Ecto neural progenitor cell (in vitro differentiated cells): ENCODE results near the gene SARDH.

Experiments used
- DNase-seq: peaks from one replicate; pipeline ENCODE4 v3.0.0-alpha.2; 2018; ENCODE audit warnings: low spot score

Gene SARDH

GRCh38 chr9:133669182-133669801 is 68.9 kb downstream of the SARDH start:
- DNase-seq, result no peak

DNA sequence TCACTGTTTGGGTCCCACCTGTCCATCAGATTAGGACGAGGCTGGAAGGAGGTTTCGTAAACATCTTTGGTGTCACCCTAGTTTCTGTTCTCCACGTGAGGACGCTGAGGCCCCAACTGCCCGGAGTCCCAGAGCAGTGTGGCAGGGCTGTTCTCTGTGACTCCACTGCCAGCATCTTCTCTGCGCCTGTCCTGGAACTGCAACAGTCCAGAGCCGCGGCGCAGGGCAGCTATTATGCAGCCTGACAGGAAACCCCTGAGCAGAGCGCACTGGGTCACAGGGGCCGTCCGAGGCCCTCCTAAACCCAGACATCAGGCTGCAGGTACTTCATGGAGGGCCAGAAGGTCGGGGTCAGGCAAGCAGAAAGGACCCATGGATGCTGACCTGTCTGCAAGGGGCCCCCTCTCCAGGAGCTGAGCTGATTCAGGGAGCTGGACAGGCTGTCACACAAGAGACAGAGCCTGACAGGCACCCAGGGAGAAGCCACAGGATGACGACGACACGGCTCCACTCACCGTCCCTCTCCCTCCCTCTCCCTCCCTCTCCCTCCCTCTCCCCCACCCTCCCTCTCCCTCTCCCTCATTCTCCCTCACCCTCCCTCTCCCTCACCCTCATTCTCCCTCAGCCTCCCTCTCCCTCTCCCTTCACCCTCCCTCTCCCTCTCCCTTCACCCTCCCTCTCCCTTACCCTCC is 70.2 kb downstream of the SARDH start:
- DNase-seq, result no peak

DNA sequence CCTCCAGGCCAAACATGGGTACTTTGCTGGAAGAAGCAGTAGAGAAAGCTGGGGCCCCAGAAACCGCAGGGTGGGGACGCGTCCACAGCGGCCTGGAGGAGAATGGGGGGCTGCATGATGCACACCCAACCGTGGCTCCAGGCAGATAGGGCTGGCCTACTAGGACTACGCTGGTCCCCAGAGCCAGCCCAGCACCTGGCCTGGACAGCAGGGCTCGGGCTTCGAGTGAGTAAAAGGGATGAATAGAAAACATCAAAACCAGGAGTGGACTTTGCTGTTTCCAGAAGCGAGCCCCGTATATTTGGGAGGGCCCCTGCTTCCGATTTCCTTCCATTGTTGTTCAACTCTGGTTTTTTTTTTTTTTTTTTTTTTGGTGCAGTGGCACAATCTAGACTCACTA is 71.3 kb downstream of the SARDH start:
- DNase-seq, result no peak

DNA sequence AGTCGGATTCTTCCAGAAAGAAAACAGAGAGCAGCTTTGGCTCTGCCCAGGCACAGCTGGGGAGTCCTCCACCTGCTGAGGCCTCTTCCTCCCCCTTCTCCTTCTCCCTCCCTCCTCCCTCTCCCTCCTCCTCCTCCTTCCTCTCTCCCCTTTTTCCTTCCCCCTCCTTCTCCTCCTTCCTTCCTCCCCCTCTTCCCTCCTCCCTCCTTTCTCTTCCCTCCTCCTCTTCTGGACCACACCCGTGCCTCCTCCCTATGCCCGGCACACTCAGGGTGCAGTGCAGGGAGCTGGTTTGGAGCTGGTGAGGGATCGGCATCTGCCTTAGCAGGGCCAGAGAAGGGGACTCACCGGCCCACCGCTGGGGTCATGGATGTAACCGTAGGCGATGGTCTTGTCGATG is 71.8 kb downstream of the SARDH start:
- DNase-seq, result no peak

DNA sequence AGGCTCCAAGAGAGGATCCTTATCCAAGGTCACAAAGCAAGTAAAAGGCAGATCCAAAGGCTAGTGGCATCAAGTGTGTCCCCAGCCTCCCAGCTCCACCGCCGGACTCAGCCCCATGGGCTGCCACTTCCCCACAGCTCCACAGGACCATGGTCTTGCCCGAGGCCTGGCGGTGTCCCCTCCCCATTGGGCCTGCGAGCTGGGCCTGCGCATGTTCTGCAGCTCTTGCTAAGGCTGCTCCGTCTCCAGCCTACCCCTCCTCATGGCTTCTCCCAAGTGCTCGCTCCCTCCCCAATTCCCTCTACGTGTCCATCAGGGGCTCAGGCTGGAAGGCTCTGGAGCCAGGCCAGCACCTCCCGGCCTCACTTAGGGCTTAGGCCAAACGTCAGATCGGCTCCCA is 72.6 kb downstream of the SARDH start:
- no peak for DNase-seq

- DNase-seq, result no peak
Measured at GRCh38 chr9:133665096-133665495, 73.1 kb downstream of the SARDH start.

GRCh38 chr9:133664173-133665050 is 73.7 kb downstream of the SARDH start:
- DNase-seq, result no peak

DNA sequence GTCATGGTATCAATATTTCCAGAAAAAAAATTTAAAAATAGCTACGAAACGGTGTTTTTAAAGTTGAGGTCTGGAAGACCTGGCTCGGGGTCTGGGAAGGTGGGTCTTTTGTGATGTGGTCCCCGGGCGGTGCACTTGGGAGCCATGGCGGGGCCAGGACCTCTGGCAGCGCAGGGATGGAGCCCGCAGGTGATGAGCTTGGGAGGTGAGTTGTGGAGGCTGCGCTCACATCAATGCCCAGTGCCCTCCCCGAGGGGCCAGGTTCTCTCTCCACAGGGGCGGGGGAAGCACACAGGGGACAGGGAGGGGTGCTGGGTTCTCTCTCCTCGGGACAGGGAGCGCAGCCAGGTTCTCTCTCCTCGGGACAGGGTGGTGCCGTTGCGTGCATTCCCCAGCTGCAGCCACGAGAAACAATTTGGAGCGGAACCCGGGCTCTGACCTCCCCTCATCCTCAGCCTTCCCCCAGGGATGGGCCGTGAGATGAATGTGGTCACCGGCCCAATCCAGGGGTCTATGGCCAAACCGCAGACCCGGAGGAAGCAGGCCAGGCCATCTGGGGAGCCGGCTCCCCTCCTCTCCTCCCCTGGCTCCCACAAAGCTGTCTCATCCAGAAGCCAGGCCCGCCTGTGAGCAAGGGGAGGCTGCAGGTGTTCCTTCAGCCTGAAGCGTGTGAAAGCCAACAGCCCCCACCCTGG is 76.2 kb downstream of the SARDH start:
- DNase-seq, result no peak

DNA sequence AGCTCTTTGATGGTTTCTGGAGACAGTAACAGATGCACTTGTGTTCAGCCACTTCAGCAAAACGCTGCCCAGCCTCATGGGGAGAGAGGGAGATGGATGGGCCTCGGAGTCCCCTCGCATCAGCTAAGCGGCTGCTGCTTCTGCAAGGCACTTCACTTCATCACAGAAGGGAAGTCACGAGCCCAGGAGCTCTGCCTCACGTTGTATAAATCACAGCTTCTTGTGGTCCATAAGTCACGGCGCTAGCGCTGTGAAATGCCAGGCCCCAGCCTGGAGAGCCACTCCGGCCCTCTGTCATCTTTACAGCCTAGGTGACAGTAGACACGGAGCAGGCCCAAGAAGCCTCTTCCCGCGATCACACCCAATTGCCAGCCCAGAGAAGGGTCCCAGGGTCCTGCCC is 78.6 kb downstream of the SARDH start:
- no peak for DNase-seq

DNA sequence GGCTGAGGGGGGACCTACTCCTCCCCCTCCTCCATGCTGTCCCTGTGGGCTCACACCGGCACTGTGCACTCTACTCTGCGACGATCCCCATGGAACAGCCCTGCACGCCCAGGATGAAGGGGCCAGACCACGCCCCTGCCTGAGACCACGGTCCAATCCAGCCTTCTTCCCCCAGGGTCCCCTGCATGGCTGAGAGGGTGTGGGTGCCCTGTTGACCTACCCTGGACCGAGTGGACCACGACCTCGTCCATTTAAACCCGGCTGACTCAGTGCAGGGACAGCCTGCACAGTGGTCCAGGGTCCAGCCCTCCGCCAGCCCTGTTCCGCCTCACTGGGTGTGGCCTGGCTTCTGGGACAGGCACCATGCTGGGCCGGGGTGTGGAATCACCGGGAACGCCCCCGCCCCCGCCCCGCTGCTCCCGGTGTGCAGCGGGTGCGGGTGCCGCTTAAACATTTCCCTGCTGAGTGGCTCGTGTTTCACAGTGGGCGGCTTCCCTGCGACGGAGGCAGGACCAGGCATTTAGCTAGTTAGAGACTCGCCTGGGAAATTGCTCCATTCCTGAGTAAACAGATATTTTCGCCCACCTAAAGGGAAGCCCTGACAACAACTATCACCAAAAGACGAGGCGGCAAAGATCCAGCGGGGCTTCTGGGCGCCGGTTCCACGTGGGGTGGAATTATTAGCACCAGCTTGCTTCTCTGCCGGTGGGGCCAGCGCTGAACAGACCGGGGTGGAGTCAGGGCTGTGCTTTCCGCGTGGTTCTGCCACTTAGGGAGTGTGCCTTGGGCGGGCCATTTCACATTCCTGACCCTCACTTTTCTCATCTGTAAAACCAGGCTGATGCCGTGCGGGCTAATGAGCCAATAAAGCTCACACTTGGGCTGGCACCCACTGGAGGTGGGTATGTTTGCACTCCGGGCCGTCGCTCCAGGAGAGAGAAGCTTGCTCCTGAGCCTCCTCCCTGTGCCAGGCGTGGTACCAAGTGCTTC is 79.4 kb downstream of the SARDH start:
- DNase-seq, result peak; percentile 71

DNA sequence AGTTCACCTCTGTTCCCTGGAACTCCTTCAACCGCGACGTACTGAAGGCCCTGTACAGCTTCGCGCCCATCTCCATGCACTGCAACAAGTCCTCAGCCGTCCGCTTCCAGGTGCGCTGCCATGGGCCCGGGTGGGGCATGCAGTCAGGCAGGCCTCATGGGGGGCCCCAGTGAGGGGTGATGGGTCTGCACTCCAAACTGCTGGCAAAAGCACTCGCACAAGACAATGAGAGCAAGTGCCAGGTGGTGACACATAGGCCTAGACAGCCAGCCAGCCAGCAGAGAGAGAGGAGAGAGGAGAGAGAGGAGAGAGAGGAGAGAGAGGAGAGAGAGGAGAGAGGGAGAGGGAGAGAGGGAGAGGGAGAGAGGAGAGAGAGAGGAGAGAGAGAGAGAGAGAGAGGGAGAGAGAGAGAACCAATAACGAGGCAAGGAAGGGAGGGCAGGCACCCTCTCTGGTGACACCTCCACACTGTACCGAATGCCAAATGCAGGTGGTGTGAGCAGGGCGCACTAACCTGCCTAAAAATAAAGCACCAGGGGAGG is 81.0 kb downstream of the SARDH start:
- no peak for DNase-seq

GRCh38 chr9:133656211-133657119 is 81.7 kb downstream of the SARDH start:
- no peak for DNase-seq

DNA sequence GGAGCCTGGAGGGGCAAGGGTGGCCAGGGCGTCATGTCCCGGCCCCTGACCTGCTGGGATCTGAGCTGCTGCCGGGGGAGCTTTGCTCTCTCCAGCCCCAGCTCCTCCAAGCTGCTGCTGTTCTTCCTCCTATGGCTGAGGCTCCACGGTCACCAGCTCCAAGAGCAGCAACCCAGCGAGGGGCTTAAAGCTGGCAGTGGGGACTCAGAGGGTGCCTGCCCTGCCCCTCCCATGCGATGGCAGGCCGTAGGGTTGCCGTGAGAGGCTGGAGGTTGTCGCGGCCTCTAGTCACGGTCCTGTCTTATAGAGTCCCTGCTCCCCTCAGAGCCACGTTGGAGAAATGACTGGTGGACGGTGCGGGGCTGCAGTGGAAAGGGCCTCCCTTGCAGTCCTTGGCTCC is 82.5 kb downstream of the SARDH start:
- DNase-seq, result no peak

DNA sequence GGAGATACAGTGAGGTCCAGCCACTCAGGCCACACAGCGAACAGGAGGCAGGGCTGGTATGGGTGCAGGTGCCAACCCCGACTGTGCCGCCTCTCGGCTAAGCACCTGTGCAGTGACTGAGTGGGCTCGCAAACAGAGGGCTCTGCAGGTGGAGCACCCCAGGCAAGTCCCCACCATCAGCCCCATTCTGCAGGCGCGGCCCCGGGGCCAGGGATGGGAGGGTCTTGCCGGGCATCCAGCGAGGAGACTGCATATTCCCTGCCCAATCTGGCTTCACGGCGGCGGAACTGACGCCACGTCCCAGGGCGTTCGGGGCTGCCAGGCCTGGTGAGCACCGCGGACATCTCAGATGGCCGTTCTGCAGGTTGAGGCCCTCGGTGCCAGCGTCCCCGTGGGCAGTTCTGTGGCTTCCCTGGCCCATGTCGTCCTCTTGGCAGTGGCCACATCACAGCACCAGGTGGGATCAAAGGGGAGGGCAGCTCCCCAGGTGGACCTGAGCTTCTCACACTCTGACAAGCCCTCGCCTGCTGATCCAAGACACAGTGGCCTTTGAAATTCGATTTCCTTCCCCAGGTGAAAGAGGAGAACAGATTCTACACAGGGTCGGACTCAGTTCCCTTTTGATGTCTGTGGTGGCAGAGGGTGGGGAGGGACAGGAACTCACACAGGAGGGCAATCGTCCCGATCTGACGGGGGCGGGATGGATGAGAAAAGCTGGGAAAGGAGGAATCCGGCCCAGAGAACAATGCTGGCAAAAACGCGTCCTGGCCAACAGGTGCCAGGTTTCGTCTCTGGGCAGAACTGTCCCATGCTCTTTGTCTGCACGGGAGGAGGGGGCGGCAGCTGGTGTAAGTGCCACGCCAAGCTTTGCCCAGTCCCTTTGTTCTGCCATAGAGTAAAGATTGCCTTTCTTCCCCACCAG is 83.2 kb downstream of the SARDH start:
- DNase-seq, result no peak

- DNase-seq, result no peak
Measured at GRCh38 chr9:133653638-133654037, 84.5 kb downstream of the SARDH start.

DNA sequence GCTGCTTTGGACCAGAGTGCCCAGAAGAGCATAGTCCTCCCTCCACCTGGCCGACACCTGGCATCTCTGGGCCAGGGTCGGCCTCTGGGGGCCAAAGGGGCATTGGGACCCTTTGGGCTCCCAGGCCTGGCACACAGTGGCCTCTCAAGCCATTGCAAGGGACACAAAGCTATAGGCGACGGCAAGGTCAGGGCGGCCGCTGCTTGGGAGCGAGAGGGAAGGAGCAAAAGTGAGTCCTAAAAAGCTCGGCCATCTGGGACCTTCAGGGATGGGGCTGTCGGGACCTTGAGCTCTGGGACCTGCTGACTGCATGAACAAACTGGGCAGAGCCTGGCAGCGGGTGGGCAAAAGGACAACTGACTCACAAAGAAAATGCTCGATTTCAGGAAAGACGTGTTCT is 88.1 kb downstream of the SARDH start:
- DNase-seq, result no peak

GRCh38 chr9:133649194-133649593 is 89.0 kb downstream of the SARDH start:
- DNase-seq, result no peak

DNA sequence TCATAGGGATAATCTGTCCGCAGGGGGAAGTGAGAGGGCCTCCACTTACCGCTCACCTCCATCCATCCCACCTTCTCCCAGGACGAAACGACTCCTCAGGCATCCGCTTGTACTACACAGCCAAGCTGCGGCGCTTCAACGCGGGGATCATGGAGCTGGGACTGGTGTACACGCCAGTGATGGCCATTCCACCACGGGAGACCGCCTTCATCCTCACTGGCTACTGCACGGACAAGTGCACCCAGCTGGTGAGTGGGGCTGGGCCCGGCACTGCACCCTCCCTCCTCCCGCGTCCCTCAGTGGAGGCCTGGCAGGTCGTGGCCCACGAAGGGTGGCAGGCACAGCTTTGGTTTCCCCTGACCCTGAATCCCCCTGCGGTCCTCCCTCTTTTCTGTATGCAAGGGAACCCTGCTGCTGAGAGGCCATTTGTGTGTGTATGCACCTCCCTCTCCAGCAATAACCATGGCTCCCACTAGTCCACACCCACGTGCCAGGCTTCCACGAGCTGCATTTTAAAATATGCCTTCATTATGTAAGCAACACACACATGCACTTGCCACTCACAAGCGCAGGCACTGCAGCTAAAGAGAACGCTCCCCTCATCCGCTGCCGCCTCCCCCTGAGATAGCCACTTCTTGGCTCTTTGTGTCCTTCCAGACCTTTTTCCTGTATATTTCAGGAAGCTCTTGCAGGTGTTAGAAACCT is 90.2 kb downstream of the SARDH start:
- DNase-seq, result no peak
